ENCODE results near the gene GTF2E1. TPM values are rescaled to one million over a fixed set of nuclear protein-coding genes. Genes with fewer than 3 reads are reported as not detected.

Gene GTF2E1
- total RNA-seq, 4 donors from 2014 or later: 11.3 to 25.5 (median 17.2) TPM

DNA sequence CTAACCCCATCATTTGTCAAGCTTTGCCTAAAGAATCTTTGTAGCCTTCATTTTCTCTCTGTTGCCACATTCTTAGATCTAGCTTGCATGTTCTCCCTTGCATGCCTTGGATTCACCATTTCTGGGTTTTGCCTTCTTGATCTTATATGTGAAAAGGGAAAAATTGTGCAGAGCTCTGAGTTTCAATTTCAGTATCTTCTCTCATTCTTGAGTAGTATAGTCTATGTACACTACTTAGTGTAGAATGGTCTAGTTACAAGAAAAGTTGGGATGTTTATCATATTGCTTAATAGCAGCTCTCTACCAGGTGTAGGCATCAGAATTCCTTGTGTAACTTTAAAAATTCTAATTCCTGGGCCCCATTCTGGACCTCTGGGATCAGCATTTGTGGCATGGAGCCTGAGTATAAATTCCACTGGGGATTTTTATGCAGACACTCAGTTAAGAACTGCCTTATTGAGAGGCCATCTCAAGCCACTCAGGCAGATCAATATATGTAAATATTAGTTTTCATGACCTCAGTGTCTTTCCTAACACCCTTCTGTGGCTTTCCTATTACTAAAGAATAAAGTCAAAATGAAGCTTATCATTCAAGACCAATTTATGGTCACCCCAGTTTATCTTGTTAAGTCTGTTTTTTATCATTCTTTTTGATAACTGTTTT is 23.4 kb downstream of the GTF2E1 start:
- TF ChIP-seq, protein P1, sequence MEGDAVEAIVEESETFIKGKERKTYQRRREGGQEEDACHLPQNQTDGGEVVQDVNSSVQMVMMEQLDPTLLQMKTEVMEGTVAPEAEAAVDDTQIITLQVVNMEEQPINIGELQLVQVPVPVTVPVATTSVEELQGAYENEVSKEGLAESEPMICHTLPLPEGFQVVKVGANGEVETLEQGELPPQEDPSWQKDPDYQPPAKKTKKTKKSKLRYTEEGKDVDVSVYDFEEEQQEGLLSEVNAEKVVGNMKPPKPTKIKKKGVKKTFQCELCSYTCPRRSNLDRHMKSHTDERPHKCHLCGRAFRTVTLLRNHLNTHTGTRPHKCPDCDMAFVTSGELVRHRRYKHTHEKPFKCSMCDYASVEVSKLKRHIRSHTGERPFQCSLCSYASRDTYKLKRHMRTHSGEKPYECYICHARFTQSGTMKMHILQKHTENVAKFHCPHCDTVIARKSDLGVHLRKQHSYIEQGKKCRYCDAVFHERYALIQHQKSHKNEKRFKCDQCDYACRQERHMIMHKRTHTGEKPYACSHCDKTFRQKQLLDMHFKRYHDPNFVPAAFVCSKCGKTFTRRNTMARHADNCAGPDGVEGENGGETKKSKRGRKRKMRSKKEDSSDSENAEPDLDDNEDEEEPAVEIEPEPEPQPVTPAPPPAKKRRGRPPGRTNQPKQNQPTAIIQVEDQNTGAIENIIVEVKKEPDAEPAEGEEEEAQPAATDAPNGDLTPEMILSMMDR (IDR thresholded peaks at IDR 0.05): no peak
- TF ChIP-seq POLR2A (IDR thresholded peaks at IDR 0.05): no peak
- intact Hi-C loops (cut with DNase I): no loop called here
- Histone ChIP-seq H3K36me3 (no peaks in the 10 kb centered on the region), H3K27me3 (no peaks in the 10 kb centered on the region), H3K27ac (no peak overlapping the region), H3K4me3 (replicated peaks in 1 of 3) (no peak overlapping the region), H3K9me3 (no peaks in the 10 kb centered on the region), H3K4me1 (peaks cover 9 to 34% of the 10 kb centered on the region in 2 donors)
- no peak for DNase-seq

DNA sequence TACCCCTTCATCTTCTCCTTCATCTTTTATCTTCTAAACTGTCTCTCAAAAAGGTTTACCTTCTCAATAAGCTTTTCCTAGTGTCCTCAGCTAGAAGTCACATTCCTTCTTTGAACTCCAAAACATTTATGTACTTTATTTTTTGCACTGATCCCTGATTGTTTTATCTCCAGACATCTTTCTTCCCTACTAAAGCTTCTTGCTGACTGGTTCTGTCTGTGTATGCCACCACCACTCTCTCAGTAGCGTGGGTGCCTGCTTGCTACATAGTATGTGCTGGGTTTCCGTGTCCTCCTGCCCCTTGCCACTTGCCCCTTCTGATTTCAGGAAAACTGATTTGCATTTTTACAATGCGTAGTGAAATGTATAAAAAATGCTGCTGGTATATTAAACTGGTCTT is 24.0 kb downstream of the GTF2E1 start:
- 88 to 91% methylated on average over 3 of the region's 3 CpGs for WGBS, 2 donors
- peaks cover 9 to 34% of the 10 kb centered on the region in 2 donors for H3K4me1 ChIP-seq
- no peak overlapping the region for H3K27ac ChIP-seq
- no peak for TF ChIP-seq POLR2A (IDR thresholded peaks at IDR 0.05)
- TF ChIP-seq, protein P1 (IDR thresholded peaks at IDR 0.05): no peak
- DNase-seq: no peak
- intact Hi-C loops (cut with DNase I): no loop called here
- no peaks in the 10 kb centered on the region for H3K27me3 ChIP-seq
- no peaks in the 10 kb centered on the region for H3K9me3 ChIP-seq
- no peak overlapping the region for H3K4me3 ChIP-seq (replicated peaks in 1 of 3)
- no peaks in the 10 kb centered on the region for H3K36me3 ChIP-seq

DNA sequence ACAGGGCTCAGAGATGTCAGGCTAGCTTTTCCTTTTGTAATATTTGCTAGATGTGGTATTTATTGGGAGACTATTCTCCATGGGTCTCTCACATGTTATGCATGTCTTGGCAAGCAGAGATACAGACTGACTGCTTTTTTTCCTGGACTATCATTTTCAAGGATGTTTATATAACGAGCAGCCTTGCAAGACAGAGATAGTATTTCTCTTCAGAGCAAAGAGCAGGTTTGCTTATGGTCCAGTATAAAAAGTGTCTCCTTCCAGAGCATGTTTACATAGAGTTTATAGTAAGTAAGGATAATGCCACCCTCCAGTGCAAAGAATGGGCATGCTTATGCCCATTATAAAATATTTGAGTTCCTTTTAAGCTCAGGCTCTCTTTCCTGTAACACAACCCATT is 24.6 kb downstream of the GTF2E1 start:
- Histone ChIP-seq H3K4me1 (peaks cover 9 to 34% of the 10 kb centered on the region in 2 donors), H3K4me3 (replicated peaks in 1 of 3) (no peak overlapping the region), H3K9me3 (no peaks in the 10 kb centered on the region), H3K27ac (no peak overlapping the region), H3K27me3 (no peaks in the 10 kb centered on the region), H3K36me3 (no peaks in the 10 kb centered on the region)
- DNase-seq: no peak
- WGBS, 2 donors: 57 to 78% methylated on average over 1 of the region's 1 CpG
- TF ChIP-seq, protein P1 (IDR thresholded peaks at IDR 0.05): no peak
- no peak for TF ChIP-seq POLR2A (IDR thresholded peaks at IDR 0.05)
- intact Hi-C loops (cut with DNase I): no loop called here

DNA sequence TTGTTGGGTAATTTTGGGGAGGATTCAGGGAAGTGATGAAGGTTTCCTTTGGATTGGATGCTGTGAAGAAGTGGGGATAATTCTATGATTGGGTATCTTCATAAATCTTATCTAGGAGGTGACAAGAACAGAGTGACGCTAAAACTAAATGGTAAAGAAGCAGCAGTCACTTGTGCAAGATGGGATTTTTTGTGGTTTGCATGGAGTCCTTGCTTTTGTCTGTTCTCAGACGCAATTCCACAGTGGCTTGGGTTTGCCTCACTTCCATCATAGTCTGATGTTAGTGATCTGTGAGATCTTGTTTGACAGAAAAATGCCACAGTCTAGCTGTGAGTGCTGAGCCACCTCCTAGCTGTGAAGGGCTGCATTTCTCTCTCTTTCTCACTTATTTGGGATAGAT is 26.9 kb downstream of the GTF2E1 start:
- DNase-seq: no peak
- no peak overlapping the region for H3K4me3 ChIP-seq (replicated peaks in 1 of 3)
- no peaks in the 10 kb centered on the region for H3K27me3 ChIP-seq
- H3K9me3 ChIP-seq: no peaks in the 10 kb centered on the region
- no peak for TF ChIP-seq POLR2A (IDR thresholded peaks at IDR 0.05)
- TF ChIP-seq, protein P1 (IDR thresholded peaks at IDR 0.05): no peak
- no peaks in the 10 kb centered on the region for H3K36me3 ChIP-seq
- H3K27ac ChIP-seq: no peak overlapping the region
- intact Hi-C loops (cut with DNase I): no loop called here
- peaks cover 0 to 21% of the 10 kb centered on the region in 2 donors for H3K4me1 ChIP-seq
- 97 to 98% methylated on average over 2 of the region's 2 CpGs for WGBS, 2 donors

DNA sequence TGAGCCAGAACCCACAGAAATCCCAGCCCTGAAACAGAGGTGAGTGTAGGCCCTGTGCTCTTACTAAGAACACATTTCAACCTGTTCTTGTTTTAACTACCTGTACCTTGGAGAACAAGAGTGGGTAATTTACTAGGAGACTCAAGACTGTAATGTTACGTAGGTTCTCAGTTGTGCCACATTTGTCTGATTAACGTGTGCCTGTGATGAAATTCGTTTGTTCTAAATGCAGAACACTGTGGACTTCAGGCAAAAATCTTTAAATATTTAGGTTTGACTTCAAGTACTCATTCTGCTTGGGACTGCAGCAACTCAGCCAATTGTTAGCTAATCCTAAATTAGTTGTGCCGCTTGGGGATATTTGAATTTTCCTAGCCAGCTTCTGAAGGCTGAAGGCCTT is 28.3 kb downstream of the GTF2E1 start:
- Histone ChIP-seq H3K27ac (no peak overlapping the region), H3K4me3 (replicated peaks in 1 of 3) (no peak overlapping the region), H3K4me1 (peaks cover 0 to 18% of the 10 kb centered on the region in 2 donors), H3K27me3 (no peaks in the 10 kb centered on the region), H3K36me3 (no peaks in the 10 kb centered on the region), H3K9me3 (no peaks in the 10 kb centered on the region)
- WGBS, 2 donors: 93 to 96% methylated on average over 4 of the region's 4 CpGs
- intact Hi-C loops (cut with DNase I): no loop called here
- TF ChIP-seq POLR2A (IDR thresholded peaks at IDR 0.05): no peak
- TF ChIP-seq, protein P1 (IDR thresholded peaks at IDR 0.05): no peak
- DNase-seq: no peak

Data from thyroid gland (tissue), 4 donors.